ENCODE data around the gene PLA1A. TPM values are rescaled to one million over a fixed set of nuclear protein-coding genes. Genes with fewer than 3 reads are reported as not detected.

Gene PLA1A
- total RNA-seq, 1 experiment from 2014 or later, result not detected

DNA sequence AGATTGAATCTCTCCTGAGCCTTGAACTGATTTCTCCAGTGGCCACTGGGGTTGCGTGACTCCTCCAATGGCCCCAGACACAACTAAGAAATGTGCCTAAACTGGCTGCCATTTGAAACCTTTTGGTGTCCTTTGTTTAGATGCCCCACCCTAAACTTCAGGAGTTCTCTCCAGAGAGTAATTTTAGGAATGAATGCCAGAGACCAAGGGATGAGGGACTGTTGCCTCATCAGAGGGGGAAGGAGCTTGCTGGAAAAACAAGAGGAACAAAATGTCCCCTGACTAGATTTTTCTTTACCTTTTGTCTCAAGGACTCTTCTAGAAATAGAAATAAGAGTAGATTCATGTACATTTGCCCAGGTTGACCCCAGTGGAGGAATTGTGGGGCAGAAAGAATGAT is 26.5 kb upstream of the PLA1A start:
- H3K36me3 ChIP-seq (ENCODE audit: insufficient read depth, low read length, poor library complexity, severe bottlenecking), result no peaks in the 10 kb centered on the region
- TF ChIP-seq, protein P1, sequence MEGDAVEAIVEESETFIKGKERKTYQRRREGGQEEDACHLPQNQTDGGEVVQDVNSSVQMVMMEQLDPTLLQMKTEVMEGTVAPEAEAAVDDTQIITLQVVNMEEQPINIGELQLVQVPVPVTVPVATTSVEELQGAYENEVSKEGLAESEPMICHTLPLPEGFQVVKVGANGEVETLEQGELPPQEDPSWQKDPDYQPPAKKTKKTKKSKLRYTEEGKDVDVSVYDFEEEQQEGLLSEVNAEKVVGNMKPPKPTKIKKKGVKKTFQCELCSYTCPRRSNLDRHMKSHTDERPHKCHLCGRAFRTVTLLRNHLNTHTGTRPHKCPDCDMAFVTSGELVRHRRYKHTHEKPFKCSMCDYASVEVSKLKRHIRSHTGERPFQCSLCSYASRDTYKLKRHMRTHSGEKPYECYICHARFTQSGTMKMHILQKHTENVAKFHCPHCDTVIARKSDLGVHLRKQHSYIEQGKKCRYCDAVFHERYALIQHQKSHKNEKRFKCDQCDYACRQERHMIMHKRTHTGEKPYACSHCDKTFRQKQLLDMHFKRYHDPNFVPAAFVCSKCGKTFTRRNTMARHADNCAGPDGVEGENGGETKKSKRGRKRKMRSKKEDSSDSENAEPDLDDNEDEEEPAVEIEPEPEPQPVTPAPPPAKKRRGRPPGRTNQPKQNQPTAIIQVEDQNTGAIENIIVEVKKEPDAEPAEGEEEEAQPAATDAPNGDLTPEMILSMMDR (conservative IDR thresholded peaks at IDR 0.05; ENCODE audit: low read depth, low read length), result no peak
- TF ChIP-seq EZH2 (IDR thresholded peaks at IDR 0.05; ENCODE audit: borderline replicate concordance, low read depth, low read length, poor library complexity, severe bottlenecking), result no peak
- no peaks in the 10 kb centered on the region for H3K4me1 ChIP-seq (ENCODE audit: insufficient read depth, low read length, poor library complexity, severe bottlenecking)
- no peak overlapping the region for H3K27ac ChIP-seq (ENCODE audit: low read depth, low read length, poor library complexity, severe bottlenecking)
- H3K27me3 ChIP-seq (replicated peaks; ENCODE audit: insufficient read depth, low read depth, low read length, poor library complexity), result no peaks in the 10 kb centered on the region
- ChIA-PET POLR2A (ENCODE audit: low non-redundant PET) (no interaction called here), CTCF (no interaction called here)
- DNase-seq (ENCODE audit: low spot score), result no peak
- H3K9me3 ChIP-seq (ENCODE audit: low read depth, low read length, poor library complexity, severe bottlenecking), result no peaks in the 10 kb centered on the region
- BruUV-seq (replicated peaks), result no TSS peak
- intact Hi-C loops (cut with micrococcal nuclease; ENCODE audit: unreplicated experiment), result no loop called here
- no peak overlapping the region for H3K4me3 ChIP-seq (ENCODE audit: low read depth, low read length, poor library complexity, severe bottlenecking)

DNA sequence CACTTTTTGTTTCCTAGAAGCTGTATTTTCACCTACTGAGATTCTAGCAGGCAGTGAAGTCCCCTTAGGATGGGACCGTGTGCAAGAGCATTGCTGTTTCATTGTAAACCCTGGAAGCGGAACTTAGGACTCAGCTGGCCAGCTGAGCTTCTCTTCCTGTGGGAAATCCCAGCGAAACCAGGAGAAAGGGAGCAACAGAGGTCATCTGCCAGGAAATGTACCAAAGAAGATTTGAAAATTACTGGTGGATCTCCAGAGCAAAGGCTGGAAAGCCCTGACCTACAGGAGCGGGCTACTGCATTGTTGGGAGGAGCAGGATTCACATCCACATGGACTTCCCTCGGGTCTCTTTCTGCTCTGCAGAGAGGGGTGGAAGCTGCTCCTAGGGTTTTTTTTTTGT is 26.0 kb upstream of the PLA1A start:
- no peak overlapping the region for H3K4me3 ChIP-seq (ENCODE audit: low read depth, low read length, poor library complexity, severe bottlenecking)
- TF ChIP-seq, protein P1 (conservative IDR thresholded peaks at IDR 0.05; ENCODE audit: low read depth, low read length), result no peak
- TF ChIP-seq EZH2 (IDR thresholded peaks at IDR 0.05; ENCODE audit: borderline replicate concordance, low read depth, low read length, poor library complexity, severe bottlenecking), result no peak
- no peak for DNase-seq (ENCODE audit: low spot score)
- ChIA-PET CTCF (no interaction called here), POLR2A (ENCODE audit: low non-redundant PET) (no interaction called here)
- no peaks in the 10 kb centered on the region for H3K36me3 ChIP-seq (ENCODE audit: insufficient read depth, low read length, poor library complexity, severe bottlenecking)
- no peak overlapping the region for H3K27ac ChIP-seq (ENCODE audit: low read depth, low read length, poor library complexity, severe bottlenecking)
- no peaks in the 10 kb centered on the region for H3K4me1 ChIP-seq (ENCODE audit: insufficient read depth, low read length, poor library complexity, severe bottlenecking)
- BruUV-seq (replicated peaks), result no TSS peak
- H3K9me3 ChIP-seq (ENCODE audit: low read depth, low read length, poor library complexity, severe bottlenecking), result no peaks in the 10 kb centered on the region
- intact Hi-C loops (cut with micrococcal nuclease; ENCODE audit: unreplicated experiment), result no loop called here
- no peaks in the 10 kb centered on the region for H3K27me3 ChIP-seq (replicated peaks; ENCODE audit: insufficient read depth, low read depth, low read length, poor library complexity)

DNA sequence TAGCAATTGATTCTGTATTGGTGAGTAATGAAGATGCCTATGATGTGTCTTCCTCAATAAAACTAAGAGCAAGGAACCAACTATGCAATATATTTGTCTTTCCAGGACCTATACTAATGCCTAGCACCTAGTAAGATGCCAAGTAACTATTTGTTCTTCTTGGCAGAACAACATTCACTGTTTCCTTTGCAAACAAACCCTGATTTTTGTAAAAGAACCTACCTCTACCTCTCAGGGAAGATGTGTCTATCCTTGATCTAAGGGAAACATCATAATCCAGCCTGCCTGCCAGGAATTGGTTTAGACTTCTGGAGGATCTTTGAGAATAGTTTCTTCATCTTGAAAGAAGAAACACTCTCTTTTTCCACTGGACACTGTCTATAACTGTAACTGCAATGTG is 22.2 kb upstream of the PLA1A start:
- BruUV-seq (replicated peaks), result no TSS peak
- POLR2A ChIA-PET (ENCODE audit: low non-redundant PET), result no interaction called here
- CTCF ChIA-PET, result no interaction called here
- no peak for DNase-seq (ENCODE audit: low spot score)
- Histone ChIP-seq H3K4me1 (ENCODE audit: insufficient read depth, low read length, poor library complexity, severe bottlenecking) (no peaks in the 10 kb centered on the region), H3K27me3 (replicated peaks; ENCODE audit: insufficient read depth, low read depth, low read length, poor library complexity) (no peaks in the 10 kb centered on the region), H3K9me3 (ENCODE audit: low read depth, low read length, poor library complexity, severe bottlenecking) (no peaks in the 10 kb centered on the region), H3K36me3 (ENCODE audit: insufficient read depth, low read length, poor library complexity, severe bottlenecking) (no peaks in the 10 kb centered on the region), H3K27ac (ENCODE audit: low read depth, low read length, poor library complexity, severe bottlenecking) (no peak overlapping the region), H3K4me3 (ENCODE audit: low read depth, low read length, poor library complexity, severe bottlenecking) (no peak overlapping the region)
- intact Hi-C loops (cut with micrococcal nuclease; ENCODE audit: unreplicated experiment), result no loop called here
- TF ChIP-seq, protein P1 (conservative IDR thresholded peaks at IDR 0.05; ENCODE audit: low read depth, low read length), result no peak
- TF ChIP-seq EZH2 (IDR thresholded peaks at IDR 0.05; ENCODE audit: borderline replicate concordance, low read depth, low read length, poor library complexity, severe bottlenecking), result no peak

Measured in A673 (cell line).